MCF 10A (cell line): ENCODE results near the gene TMEM175. TPM values are rescaled to one million over a fixed set of nuclear protein-coding genes. Genes with fewer than 3 reads are reported as not detected.

ENCODE experiments used
- BruUV-seq: library from RNA; stranded (reverse); fragments of 400-500 nt; replicated peaks from 2 replicates; lab custom pipeline; 2021; lab: Mats Ljungman, UMichigan
- CTCF ChIA-PET: fragments of 300-600 bp; sonication (Branson Sonifier 250); formaldehyde crosslinking; extraction: SDS; loops from one replicate; lab custom pipeline; 2021; ENCODE audit warnings: antibody characterized with exemption, inconsistent platforms; lab: Yijun Ruan, JAX
- POLR2A ChIA-PET: fragments of 300-600, 350-650 bp; sonication (Branson Sonifier 250); formaldehyde crosslinking; extraction: SDS; loops from one replicate; lab custom pipeline; 2020; ENCODE audit warnings: antibody characterized with exemption, inconsistent platforms; lab: Yijun Ruan, JAX
- DNase-seq: peaks from one replicate; pipeline ENCODE4 v3.0.0-alpha.2; 2018; ENCODE audit not compliant: unreplicated experiment
- H3K27ac Mint-ChIP-seq: one replicate; pipeline ENCODE4 v1.8.0; 2022; ENCODE audit warnings: mild to moderate bottlenecking, low read depth, mixed read lengths; ENCODE audit not compliant: unreplicated experiment
- H3K27me3 Mint-ChIP-seq: one replicate; pipeline ENCODE4 v1.8.0; 2022; ENCODE audit warnings: mixed read lengths; ENCODE audit not compliant: insufficient read depth, unreplicated experiment
- H3K36me3 Mint-ChIP-seq: one replicate; pipeline ENCODE4 v1.8.0; 2022; ENCODE audit warnings: mild to moderate bottlenecking, moderate library complexity, mixed read lengths; ENCODE audit not compliant: insufficient read depth, unreplicated experiment
- H3K4me1 Mint-ChIP-seq: one replicate; pipeline ENCODE4 v1.8.0; 2022; ENCODE audit warnings: mixed read lengths; ENCODE audit not compliant: insufficient read depth, unreplicated experiment
- H3K4me3 Mint-ChIP-seq: one replicate; pipeline ENCODE4 v1.8.0; 2022; ENCODE audit warnings: mild to moderate bottlenecking, moderate library complexity, mixed read lengths; ENCODE audit not compliant: unreplicated experiment
- H3K9me3 Mint-ChIP-seq: one replicate; pipeline ENCODE4 v1.8.0; 2022; ENCODE audit warnings: mixed read lengths; ENCODE audit not compliant: unreplicated experiment
- intact Hi-C: fragments of 100-400 bp; cut with micrococcal nuclease; formaldehyde crosslinking; loops from 2 replicates; pipeline ENCODE4 v1.14.1; 2022
- total RNA-seq: library from RNA; stranded (reverse); gene quantifications from 2 replicates; pipeline ENCODE4 v1.2.3, GENCODE V29; 2022
- TF ChIP-seq, protein P1 (sequence below): fragments of 200-600 bp; IDR thresholded peaks from one replicate; pipeline ENCODE4 v1.8.0; 2022; ENCODE audit warnings: antibody characterized with exemption, mild to moderate bottlenecking; ENCODE audit not compliant: unreplicated experiment

The TMEM175 gene
- total RNA-seq, 1 experiment from 2014 or later = 28.9 TPM

DNA sequence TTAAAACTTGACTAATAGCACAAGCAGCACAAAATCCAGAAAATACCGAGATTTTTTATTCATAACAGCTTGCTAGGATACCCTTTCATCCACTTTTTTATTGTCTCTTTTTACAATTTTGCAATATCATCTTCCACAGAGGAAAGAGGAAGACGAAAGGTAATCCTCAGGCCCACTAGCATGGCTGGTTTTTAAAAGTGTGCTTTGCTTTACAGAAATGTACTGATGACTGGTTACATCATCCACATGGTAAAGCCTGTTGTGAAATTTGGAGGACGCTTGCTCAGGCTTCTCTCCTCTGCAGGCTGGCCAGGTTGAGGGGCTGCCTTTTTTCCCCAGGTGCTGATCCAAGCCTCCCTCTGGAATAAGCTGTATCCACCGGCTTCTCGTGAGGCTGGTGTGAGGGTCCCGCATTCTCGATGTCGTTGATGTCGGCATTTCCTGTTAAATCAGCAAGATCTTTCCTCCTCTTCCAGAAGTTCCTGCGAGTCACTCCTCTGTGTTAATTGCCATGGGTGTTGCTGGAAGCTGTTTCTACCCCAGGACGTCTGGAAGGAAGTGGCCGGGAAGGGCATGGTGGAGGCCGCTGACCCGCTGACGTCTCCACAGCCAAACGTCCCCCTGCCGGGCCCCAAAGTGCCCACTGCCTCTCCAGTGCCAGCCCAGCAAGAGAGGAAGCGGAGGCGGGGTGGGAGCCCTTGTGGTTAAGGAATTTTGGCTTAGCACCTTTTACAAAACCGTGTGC lies 46.9 kb downstream of the TMEM175 start:
- intact Hi-C loops = no loop called here
- peak; percentile 63 for DNase-seq
- Mint-ChIP-seq H3K4me3 (no peak overlapping the region), H3K4me1 (no peaks in the 10 kb centered on the region), H3K36me3 (no peaks in the 10 kb centered on the region), H3K9me3 (no peaks in the 10 kb centered on the region), H3K27ac (no peak overlapping the region), H3K27me3 (no peaks in the 10 kb centered on the region)
- CTCF ChIA-PET = no interaction called here
- BruUV-seq = no TSS peak
- POLR2A ChIA-PET = interaction anchor here (1.2 to 1.6 kb wide), 4 partner anchors 8 to 321 kb away, joined by 3 to 8 read pairs (median 5); partner anchors contain the start of genes GAK, IDUA and TMEM175
- TF ChIP-seq, protein P1, sequence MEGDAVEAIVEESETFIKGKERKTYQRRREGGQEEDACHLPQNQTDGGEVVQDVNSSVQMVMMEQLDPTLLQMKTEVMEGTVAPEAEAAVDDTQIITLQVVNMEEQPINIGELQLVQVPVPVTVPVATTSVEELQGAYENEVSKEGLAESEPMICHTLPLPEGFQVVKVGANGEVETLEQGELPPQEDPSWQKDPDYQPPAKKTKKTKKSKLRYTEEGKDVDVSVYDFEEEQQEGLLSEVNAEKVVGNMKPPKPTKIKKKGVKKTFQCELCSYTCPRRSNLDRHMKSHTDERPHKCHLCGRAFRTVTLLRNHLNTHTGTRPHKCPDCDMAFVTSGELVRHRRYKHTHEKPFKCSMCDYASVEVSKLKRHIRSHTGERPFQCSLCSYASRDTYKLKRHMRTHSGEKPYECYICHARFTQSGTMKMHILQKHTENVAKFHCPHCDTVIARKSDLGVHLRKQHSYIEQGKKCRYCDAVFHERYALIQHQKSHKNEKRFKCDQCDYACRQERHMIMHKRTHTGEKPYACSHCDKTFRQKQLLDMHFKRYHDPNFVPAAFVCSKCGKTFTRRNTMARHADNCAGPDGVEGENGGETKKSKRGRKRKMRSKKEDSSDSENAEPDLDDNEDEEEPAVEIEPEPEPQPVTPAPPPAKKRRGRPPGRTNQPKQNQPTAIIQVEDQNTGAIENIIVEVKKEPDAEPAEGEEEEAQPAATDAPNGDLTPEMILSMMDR = no peak

DNA sequence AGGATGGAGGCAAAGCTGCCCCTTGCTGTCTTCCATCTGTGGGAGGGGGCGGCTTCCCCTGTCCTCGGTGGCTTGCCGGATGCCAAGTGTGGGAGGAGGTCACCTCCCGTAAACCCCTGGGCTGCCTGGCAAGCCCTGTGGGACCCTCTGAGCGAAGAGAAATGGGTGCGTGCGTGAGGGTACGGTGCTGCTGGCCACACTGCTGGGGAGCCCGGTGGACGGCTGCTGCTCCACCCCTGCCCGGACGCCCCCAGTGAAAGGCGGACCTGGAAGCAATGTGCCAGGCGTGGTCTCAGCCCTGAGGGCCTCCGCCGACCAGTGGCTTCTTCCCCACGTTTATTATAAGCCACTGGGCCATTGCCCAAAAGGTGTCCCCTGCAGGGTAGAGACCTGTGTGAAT lies 50.0 kb downstream of the TMEM175 start:
- CTCF ChIA-PET = interaction anchor here (0.6 kb wide), 1 partner anchor 13 kb away, joined by 3 read pairs; no protein-coding TSS in a partner anchor
- no TSS peak for BruUV-seq
- Mint-ChIP-seq H3K36me3 (no peaks in the 10 kb centered on the region), H3K4me3 (no peak overlapping the region), H3K27me3 (no peaks in the 10 kb centered on the region), H3K9me3 (no peaks in the 10 kb centered on the region), H3K27ac (no peak overlapping the region), H3K4me1 (no peaks in the 10 kb centered on the region)
- TF ChIP-seq, protein P1 = no peak
- intact Hi-C loops = no loop called here
- POLR2A ChIA-PET = interaction anchor here (0.6 kb wide), 1 partner anchor 11 kb away, joined by 3 read pairs; no protein-coding TSS in a partner anchor
- DNase-seq = no peak

DNA sequence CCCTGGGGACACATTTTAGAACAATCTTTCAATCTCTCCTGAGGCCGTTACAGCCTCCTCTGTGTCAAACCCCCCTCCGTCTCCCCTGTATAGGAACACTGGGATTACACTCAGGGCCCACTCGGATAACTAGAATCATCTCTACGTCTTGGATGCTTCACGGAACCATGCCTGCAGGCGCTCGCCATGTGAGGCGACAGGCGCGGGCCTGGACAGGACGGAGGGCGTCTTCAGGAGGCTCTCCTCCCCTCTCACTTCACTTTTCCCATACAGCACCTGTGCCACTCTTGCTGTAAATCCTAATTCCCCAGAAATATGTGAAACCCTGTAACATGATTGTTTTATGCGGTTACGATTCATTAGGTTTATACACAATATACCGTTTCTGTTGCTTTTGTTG lies 50.6 kb downstream of the TMEM175 start:
- Mint-ChIP-seq H3K36me3 (no peaks in the 10 kb centered on the region), H3K9me3 (no peaks in the 10 kb centered on the region), H3K4me3 (no peak overlapping the region), H3K27me3 (no peaks in the 10 kb centered on the region), H3K27ac (no peak overlapping the region), H3K4me1 (no peaks in the 10 kb centered on the region)
- ChIA-PET POLR2A (no interaction called here), CTCF (no interaction called here)
- TF ChIP-seq, protein P1 = no peak
- intact Hi-C loops = no loop called here
- DNase-seq = no peak
- BruUV-seq = no TSS peak

DNA sequence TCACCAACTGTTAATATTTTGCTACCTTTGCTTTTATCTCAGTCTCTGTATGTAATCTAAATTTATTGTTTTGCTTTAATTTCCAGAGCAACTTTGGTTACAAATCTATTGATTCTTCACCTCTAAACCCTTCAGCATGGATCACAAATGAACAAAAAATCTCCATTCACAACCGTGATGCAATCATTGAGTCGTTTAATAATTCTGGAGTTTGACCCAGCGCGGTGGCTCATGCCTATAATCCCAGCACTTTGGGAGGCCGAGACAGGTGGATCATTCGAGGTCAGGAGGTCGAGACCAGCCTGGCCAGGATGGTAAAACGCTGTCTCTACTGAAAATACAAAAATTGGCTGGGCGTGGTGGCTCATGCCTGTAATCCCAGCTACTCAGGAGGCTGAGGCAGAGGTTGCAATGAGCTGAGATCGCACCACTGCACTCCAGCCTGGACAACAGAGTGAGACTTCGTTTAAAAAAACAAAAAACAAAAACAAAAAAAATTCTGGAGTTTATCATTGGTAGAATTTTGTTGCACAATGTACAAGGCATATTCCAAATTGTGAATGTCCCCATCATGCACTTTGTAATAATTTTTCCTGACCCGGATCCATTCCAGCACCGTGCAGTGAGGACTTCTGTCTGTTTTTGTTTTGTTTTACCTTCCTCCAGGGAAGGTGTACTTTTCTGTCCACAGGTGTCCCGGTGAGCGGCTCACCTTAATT lies 52.2 kb downstream of the TMEM175 start:
- ChIA-PET POLR2A (interaction anchor here (1.0 kb wide), 1 partner anchor 26 kb away, joined by 4 read pairs; no protein-coding TSS in a partner anchor), CTCF (no interaction called here)
- Mint-ChIP-seq H3K27ac (no peak overlapping the region), H3K36me3 (no peaks in the 10 kb centered on the region), H3K4me3 (peak overlapping the region; percentile 14), H3K9me3 (no peaks in the 10 kb centered on the region), H3K27me3 (no peaks in the 10 kb centered on the region), H3K4me1 (no peaks in the 10 kb centered on the region)
- intact Hi-C loops = no loop called here
- BruUV-seq = no TSS peak
- TF ChIP-seq, protein P1 = no peak
- no peak for DNase-seq
